Measurements from ENCODE around the gene SPRR3.

The SPRR3 gene

DNA sequence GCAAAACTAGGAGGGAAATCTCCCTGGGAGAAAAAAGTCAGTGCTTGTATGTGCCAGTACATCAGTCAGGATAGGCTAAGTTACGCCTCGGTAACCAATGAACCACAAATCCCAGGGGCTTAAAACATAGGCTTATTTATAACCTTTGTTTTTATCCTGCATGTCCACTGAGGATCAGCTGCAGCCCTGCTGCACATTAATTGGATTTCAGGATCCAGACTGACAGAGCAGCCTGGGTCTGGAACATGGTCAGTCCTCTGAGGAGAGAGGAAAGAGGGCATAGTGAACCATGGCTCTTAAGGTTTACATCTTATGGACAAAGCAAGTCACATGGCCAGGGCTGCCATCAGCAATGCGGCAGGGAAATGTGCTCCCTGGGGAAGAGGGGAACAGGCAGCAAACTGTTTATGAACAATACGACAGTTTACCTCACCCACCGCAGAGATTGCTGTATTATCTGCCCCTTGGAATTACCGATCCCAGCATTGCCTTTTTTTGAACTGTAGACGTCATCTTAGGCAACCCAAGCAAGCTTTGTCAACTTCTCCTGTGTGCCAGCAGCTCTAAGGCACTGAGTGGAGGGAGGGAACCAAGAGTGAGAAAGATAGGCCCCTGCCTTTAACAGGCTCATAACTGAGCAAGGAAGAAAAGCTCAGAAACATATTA, 40.2 kb upstream of the SPRR3 start:
- TF ChIP-seq, protein P1, sequence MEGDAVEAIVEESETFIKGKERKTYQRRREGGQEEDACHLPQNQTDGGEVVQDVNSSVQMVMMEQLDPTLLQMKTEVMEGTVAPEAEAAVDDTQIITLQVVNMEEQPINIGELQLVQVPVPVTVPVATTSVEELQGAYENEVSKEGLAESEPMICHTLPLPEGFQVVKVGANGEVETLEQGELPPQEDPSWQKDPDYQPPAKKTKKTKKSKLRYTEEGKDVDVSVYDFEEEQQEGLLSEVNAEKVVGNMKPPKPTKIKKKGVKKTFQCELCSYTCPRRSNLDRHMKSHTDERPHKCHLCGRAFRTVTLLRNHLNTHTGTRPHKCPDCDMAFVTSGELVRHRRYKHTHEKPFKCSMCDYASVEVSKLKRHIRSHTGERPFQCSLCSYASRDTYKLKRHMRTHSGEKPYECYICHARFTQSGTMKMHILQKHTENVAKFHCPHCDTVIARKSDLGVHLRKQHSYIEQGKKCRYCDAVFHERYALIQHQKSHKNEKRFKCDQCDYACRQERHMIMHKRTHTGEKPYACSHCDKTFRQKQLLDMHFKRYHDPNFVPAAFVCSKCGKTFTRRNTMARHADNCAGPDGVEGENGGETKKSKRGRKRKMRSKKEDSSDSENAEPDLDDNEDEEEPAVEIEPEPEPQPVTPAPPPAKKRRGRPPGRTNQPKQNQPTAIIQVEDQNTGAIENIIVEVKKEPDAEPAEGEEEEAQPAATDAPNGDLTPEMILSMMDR (IDR thresholded peaks at IDR 0.05; ENCODE audit: borderline replicate concordance, insufficient read depth, low read depth, low read length) = no peak
- no peak overlapping the region for H3K4me3 ChIP-seq (ENCODE audit: low read depth, low read length)

DNA sequence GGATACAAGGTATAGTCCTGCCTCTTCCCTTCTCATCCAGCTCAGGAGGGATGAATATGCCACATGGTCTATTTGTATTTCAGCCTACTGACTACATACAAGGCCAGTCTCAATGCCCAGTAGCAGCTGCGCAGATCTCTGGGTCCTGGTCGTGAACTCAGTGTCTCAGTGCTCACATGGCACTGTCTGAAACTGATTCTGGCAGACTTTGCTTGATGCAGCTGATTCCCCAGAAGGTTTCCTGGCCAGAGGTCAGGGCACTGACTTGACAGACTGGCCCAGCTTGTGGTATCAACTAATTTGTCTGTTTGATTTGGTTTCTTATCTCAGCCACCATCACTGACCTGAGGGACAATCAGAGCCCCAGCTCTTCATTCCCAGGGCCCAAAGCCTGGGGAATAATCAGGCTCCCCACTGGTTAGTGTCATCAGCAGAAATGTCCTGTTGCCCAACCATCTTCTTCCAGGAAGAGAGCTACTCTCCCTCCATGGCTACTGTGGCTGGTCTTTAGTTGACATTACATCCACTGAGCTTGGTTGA, 38.6 kb upstream of the SPRR3 start:
- TF ChIP-seq, protein P1 (IDR thresholded peaks at IDR 0.05; ENCODE audit: borderline replicate concordance, insufficient read depth, low read depth, low read length) = no peak

DNA sequence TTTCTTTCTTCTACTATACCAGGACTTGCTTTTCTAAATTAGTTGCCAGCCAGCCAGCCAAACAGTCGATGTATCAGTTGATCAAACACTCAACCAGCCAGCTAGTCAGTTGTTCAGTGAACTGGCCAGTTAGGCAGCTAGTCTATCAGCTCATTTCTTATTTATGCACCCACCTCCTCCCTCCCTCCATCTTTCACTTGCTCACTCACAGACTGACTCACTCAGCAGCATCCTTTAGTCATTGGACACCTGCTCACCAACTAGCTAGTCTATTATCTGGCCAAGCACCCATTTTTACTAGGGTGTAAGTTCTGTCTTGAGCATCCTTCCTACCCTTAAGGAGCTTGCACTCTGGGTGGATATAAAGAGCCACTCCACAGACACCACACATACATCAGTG, 37.0 kb upstream of the SPRR3 start:
- TF ChIP-seq, protein P1 (IDR thresholded peaks at IDR 0.05; ENCODE audit: borderline replicate concordance, insufficient read depth, low read depth, low read length) = no peak
- H3K4me3 ChIP-seq (ENCODE audit: low read depth, low read length) = no peak overlapping the region

More for the DNA sequence above, 38.6 kb upstream of the SPRR3 start:
- H3K4me3 ChIP-seq (ENCODE audit: low read depth, low read length) = no peak overlapping the region

DNA sequence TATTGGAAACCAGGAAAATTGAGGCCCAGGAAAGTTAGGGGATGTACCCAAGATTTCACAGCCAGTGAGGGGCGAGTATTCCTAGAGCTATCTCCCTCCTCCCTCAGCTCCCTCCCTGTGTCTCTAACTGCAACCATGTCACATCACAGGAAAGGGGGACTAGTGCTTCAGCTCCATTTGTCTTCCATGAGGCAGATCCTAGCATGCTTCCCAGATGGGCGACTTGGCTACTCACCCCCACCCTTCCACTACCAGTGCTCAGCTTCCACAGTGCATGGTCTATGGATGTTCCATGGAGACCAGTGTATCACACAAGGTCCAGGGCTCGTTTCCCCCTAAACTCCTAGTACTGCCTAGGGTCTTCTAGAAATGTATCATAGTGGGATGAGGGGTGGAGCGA, 35.7 kb upstream of the SPRR3 start:
- no peak overlapping the region for H3K4me3 ChIP-seq (ENCODE audit: low read depth, low read length)
- TF ChIP-seq, protein P1 (IDR thresholded peaks at IDR 0.05; ENCODE audit: borderline replicate concordance, insufficient read depth, low read depth, low read length) = no peak

DNA sequence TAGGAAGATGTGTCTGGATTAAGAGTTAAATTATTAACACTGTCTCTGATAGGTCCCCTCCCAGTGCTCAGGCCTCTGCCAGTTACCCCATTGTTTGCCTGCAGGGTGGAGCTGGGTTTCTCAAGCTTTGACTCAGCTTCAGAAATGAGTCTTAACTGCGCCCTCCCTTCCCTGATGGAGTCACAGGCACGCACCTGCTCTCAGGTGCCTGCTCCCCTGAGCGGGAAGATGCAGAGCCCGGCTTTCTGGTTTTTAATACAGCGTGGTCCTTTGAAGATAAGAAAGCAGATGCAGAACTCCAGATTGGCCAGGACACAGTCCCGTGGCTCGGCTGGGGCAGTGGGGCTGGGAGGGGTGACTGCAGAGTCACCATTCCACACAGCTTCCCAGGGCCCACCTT, 34.3 kb upstream of the SPRR3 start:
- TF ChIP-seq, protein P1 (IDR thresholded peaks at IDR 0.05; ENCODE audit: borderline replicate concordance, insufficient read depth, low read depth, low read length) = no peak

DNA sequence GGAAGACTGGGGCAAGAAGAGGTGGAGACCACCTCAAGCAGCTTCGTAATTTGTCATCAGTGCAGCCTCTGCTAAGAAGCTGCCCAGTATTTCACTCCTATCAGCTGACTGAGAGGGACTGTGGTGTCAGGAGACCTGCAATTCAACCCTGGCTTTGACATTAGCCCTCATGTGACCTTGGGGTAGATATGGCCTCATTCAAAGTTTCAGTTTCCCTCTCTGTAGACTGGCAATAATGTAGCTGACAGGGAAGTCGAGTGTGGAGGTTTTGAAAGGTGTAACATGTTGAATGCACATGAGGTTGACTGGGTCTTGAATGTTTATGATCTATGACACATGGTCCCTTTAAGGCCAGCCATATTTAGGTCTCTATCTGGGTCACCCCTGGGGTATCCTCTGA, 33.3 kb upstream of the SPRR3 start:
- TF ChIP-seq, protein P1 (IDR thresholded peaks at IDR 0.05; ENCODE audit: borderline replicate concordance, insufficient read depth, low read depth, low read length) = no peak
- no peak overlapping the region for H3K4me3 ChIP-seq (ENCODE audit: low read depth, low read length)

More for the DNA sequence above, 34.3 kb upstream of the SPRR3 start:
- no peak overlapping the region for H3K4me3 ChIP-seq (ENCODE audit: low read depth, low read length)

DNA sequence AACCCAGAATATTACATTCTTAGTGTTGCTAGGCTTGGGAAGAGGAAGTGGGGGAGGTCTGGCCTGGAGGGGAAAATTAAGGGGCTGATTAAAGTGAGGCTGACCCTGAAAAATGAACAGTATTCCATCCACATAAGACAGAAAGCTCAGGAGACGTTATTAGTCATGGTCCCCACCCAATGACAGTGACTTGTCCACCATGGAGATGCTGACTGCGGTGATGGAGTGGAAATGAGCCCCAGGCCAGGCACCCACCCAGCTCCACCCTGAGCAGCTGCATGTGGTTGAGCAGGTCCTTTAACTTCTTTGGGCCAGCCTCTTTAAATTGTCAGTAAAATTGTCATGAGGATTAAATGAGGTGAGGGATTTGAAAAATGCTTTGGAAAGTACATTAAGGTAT, 32.5 kb upstream of the SPRR3 start:
- H3K4me3 ChIP-seq (ENCODE audit: low read depth, low read length) = no peak overlapping the region
- TF ChIP-seq, protein P1 (IDR thresholded peaks at IDR 0.05; ENCODE audit: borderline replicate concordance, insufficient read depth, low read depth, low read length) = no peak
